HEK293 (cell line): Measurements from ENCODE around the gene SUGP1.

ENCODE experiments used
- CTCF ChIA-PET: fragments of 350-600 bp; formaldehyde crosslinking; extraction: SDS; loops from one replicate; lab custom pipeline; 2021; ENCODE audit warnings: antibody characterized with exemption; lab: Yijun Ruan, JAX
- POLR2A ChIA-PET: fragments of 300-600 bp; formaldehyde crosslinking; extraction: SDS; loops from one replicate; lab custom pipeline; 2020; ENCODE audit warnings: antibody characterized with exemption, inconsistent platforms; lab: Yijun Ruan, JAX
- H3K27ac ChIP-seq: fragments of 200-500 bp; sonication (Bioruptor generic); 2 replicates; pipeline ENCODE4 v1.5.1; 2014; ENCODE audit warnings: low read depth, low read length, control low read depth, inconsistent platforms; ENCODE audit errors: extremely low read depth
- H3K36me3 ChIP-seq, 2 experiments: fragments of 200-500 bp in 1 of 2; sonication (Bioruptor generic) in 1 of 2; 1 replicate in 1 of 2; 2 replicates in 1 of 2; pipeline ENCODE4 v1.5.1; 2014 to 2017; ENCODE audit warnings: inconsistent platforms in 2 of 2, low read length in 2 of 2; ENCODE audit not compliant: control insufficient read depth in 2 of 2, insufficient read depth in 1 of 2
- H3K4me1 ChIP-seq: fragments of 200-500 bp; sonication (Bioruptor generic); 2 replicates; pipeline ENCODE4 v1.5.1; 2014; ENCODE audit warnings: mild to moderate bottlenecking, low read length, inconsistent platforms; ENCODE audit not compliant: control insufficient read depth, insufficient read depth
- H3K4me3 ChIP-seq: 2 replicates; pipeline ENCODE4 v1.5.1; 2011; ENCODE audit warnings: low read depth, mild to moderate bottlenecking, control low read depth, low read length, moderate library complexity
- H3K9me3 ChIP-seq: fragments of 200-500 bp; sonication (Bioruptor generic); 2 replicates; pipeline ENCODE4 v1.5.1; 2014; ENCODE audit warnings: low read depth, low read length, inconsistent platforms; ENCODE audit not compliant: control insufficient read depth, insufficient read depth
- AEBP2 ChIP-seq: fragments of 450-650 bp; formaldehyde crosslinking; IDR thresholded peaks from 2 replicates; pipeline ENCODE4 v1.5.1; 2016; ENCODE audit warnings: missing biosample characterization, missing genetic modification characterization, borderline replicate concordance
- CTCF ChIP-seq: fragments of 450-650 bp; formaldehyde crosslinking; IDR thresholded peaks from 2 replicates; pipeline ENCODE4 v1.5.1; 2016; ENCODE audit warnings: missing biosample characterization, missing genetic modification characterization
- KLF10 ChIP-seq: fragments of 450-650 bp; IDR thresholded peaks from 2 replicates; pipeline ENCODE4 v1.5.1; 2018; ENCODE audit warnings: missing biosample characterization, mild to moderate bottlenecking, missing genetic modification characterization
- PRDM6 ChIP-seq: fragments of 450-650 bp; formaldehyde crosslinking; IDR thresholded peaks from 2 replicates; pipeline ENCODE4 v1.5.1; 2017; ENCODE audit warnings: missing biosample characterization, missing genetic modification characterization
- REPIN1 ChIP-seq: fragments of 450-650 bp; formaldehyde crosslinking; IDR thresholded peaks from 2 replicates; pipeline ENCODE4 v1.5.1; 2017; ENCODE audit warnings: missing biosample characterization, missing genetic modification characterization, low read depth
- REST ChIP-seq: fragments of 450-650 bp; formaldehyde crosslinking; IDR thresholded peaks from 2 replicates; pipeline ENCODE4 v1.5.1; 2016; ENCODE audit warnings: missing biosample characterization, missing genetic modification characterization
- SP7 ChIP-seq: fragments of 450-650 bp; formaldehyde crosslinking; IDR thresholded peaks from 2 replicates; pipeline ENCODE4 v1.5.1; 2016; ENCODE audit warnings: missing biosample characterization, missing genetic modification characterization
- YY1 ChIP-seq: fragments of 450-650 bp; formaldehyde crosslinking; IDR thresholded peaks from 2 replicates; pipeline ENCODE4 v1.5.1; 2018; ENCODE audit warnings: missing biosample characterization, missing genetic modification characterization
- ZBTB26 ChIP-seq: fragments of 450-650 bp; formaldehyde crosslinking; optimal IDR thresholded peaks from 2 replicates; pipeline ENCODE3; 2016; ENCODE audit warnings: missing biosample characterization, mild to moderate bottlenecking, missing genetic modification characterization
- ZEB2 ChIP-seq: fragments of 450-650 bp; formaldehyde crosslinking; IDR thresholded peaks from 2 replicates; pipeline ENCODE4 v1.5.1; 2016; ENCODE audit warnings: missing biosample characterization, missing genetic modification characterization
- ZNF133 ChIP-seq: fragments of 450-650 bp; formaldehyde crosslinking; IDR thresholded peaks from 2 replicates; pipeline ENCODE4 v1.5.1; 2016; ENCODE audit warnings: missing biosample characterization, missing genetic modification characterization
- ZNF510 ChIP-seq: fragments of 450-650 bp; formaldehyde crosslinking; IDR thresholded peaks from 2 replicates; pipeline ENCODE4 v1.5.1; 2018; ENCODE audit warnings: mild to moderate bottlenecking, missing genetic modification characterization, missing biosample characterization; ENCODE audit not compliant: insufficient replicate concordance
- ZNF514 ChIP-seq: fragments of 450-650 bp; formaldehyde crosslinking; IDR thresholded peaks from 2 replicates; pipeline ENCODE4 v1.5.1; 2016; ENCODE audit warnings: missing biosample characterization, missing genetic modification characterization
- ZNF521 ChIP-seq: fragments of 450-650 bp; formaldehyde crosslinking; IDR thresholded peaks from 2 replicates; pipeline ENCODE4 v1.5.1; 2017; ENCODE audit warnings: missing biosample characterization, mild to moderate bottlenecking, missing genetic modification characterization
- ZNF529 ChIP-seq: fragments of 450-650 bp; formaldehyde crosslinking; IDR thresholded peaks from 2 replicates; pipeline ENCODE4 v1.5.1; 2017; ENCODE audit warnings: missing genetic modification characterization, missing biosample characterization; ENCODE audit not compliant: insufficient replicate concordance
- ZNF596 ChIP-seq: fragments of 450-650 bp; IDR thresholded peaks from 2 replicates; pipeline ENCODE4 v1.5.0; 2018; ENCODE audit warnings: missing biosample characterization, mild to moderate bottlenecking, missing genetic modification characterization, moderate library complexity
- ZNF621 ChIP-seq: fragments of 450-650 bp; formaldehyde crosslinking; IDR thresholded peaks from 2 replicates; pipeline ENCODE4 v1.5.1; 2017; ENCODE audit warnings: missing biosample characterization, missing genetic modification characterization
- ZNF654 ChIP-seq: fragments of 450-650 bp; formaldehyde crosslinking; IDR thresholded peaks from 2 replicates; pipeline ENCODE4 v1.5.1; 2016; ENCODE audit warnings: low read depth, missing biosample characterization, missing genetic modification characterization
- ZNF692 ChIP-seq: fragments of 450-650 bp; formaldehyde crosslinking; IDR thresholded peaks from 2 replicates; pipeline ENCODE4 v1.5.1; 2016; ENCODE audit warnings: missing biosample characterization, missing genetic modification characterization
- ZNF701 ChIP-seq: fragments of 450-650 bp; formaldehyde crosslinking; IDR thresholded peaks from 2 replicates; pipeline ENCODE4 v1.5.1; 2016; ENCODE audit warnings: missing biosample characterization, missing genetic modification characterization
- ZNF791 ChIP-seq: fragments of 450-650 bp; formaldehyde crosslinking; IDR thresholded peaks from 2 replicates; pipeline ENCODE4 v1.5.1; 2016; ENCODE audit warnings: missing biosample characterization, missing genetic modification characterization
- ZSCAN16 ChIP-seq: fragments of 450-650 bp; formaldehyde crosslinking; IDR thresholded peaks from 2 replicates; pipeline ENCODE4 v1.5.1; 2016; ENCODE audit warnings: missing biosample characterization, missing genetic modification characterization
- ZSCAN4 ChIP-seq: fragments of 450-650 bp; formaldehyde crosslinking; IDR thresholded peaks from 2 replicates; pipeline ENCODE4 v1.5.1; 2017; ENCODE audit warnings: missing biosample characterization, missing genetic modification characterization

Gene SUGP1

GRCh38 chr19:19342086-19343015 is 22.0 kb upstream of the SUGP1 start (continued):
- no peak for TF ChIP-seq ZSCAN4 (tag by site-specific recombination)
- TF ChIP-seq KLF10 (tag by site-specific recombination) = no peak
- TF ChIP-seq ZNF791 (tag by site-specific recombination) = no peak
- TF ChIP-seq PRDM6 (tag by site-specific recombination) = no peak
- no peak for TF ChIP-seq ZNF514
- TF ChIP-seq ZNF510 (tag by site-specific recombination) = no peak
- TF ChIP-seq ZNF529 (tag by site-specific recombination) = no peak
- TF ChIP-seq CTCF (tag by site-specific recombination) = peak; percentile 64
- TF ChIP-seq ZNF654 = peak; percentile 24
- no peak for TF ChIP-seq REST
- no peak for TF ChIP-seq ZNF621 (tag by site-specific recombination)

GRCh38 chr19:19341026-19341425 is 20.7 kb upstream of the SUGP1 start:
- Histone ChIP-seq H3K9me3 (no peaks in the 10 kb centered on the region), H3K36me3 (peaks cover 10 to 89% of the 10 kb centered on the region in 2 experiments), H3K4me1 (no peaks in the 10 kb centered on the region), H3K4me3 (no peak overlapping the region), H3K27ac (no peak overlapping the region)
- POLR2A ChIA-PET = no interaction called here
- CTCF ChIA-PET = interaction anchor here (0.8 to 2.3 kb wide), 3 partner anchors 8 to 155 kb away, joined by 4 to 17 read pairs (median 6); no protein-coding TSS in a partner anchor
- TF ChIP-seq ZNF692 (tag by site-specific recombination) = no peak
- TF ChIP-seq ZEB2 (tag by site-specific recombination) = no peak
- TF ChIP-seq AEBP2 (tag by site-specific recombination) = no peak
- TF ChIP-seq ZNF596 (tag by site-specific recombination) = no peak
- no peak for TF ChIP-seq ZNF701 (tag by site-specific recombination)
- TF ChIP-seq ZNF133 = no peak
- no peak for TF ChIP-seq REPIN1 (tag by site-specific recombination)
- no peak for TF ChIP-seq ZNF521 (tag by site-specific recombination)
- TF ChIP-seq ZBTB26 (tag by site-specific recombination) = no peak
- TF ChIP-seq ZSCAN16 (tag by site-specific recombination) = no peak
- TF ChIP-seq YY1 = no peak
- TF ChIP-seq SP7 (tag by site-specific recombination) = no peak
